Neural cell (in vitro differentiated cells): Measurements from ENCODE around the gene ARID3B. TPM values are rescaled to one million over a fixed set of nuclear protein-coding genes. Genes with fewer than 3 reads are reported as not detected.

Experiments used
- H2AFZ ChIP-seq: fragments of 200-600, 300-800 bp; sonication (generic), shearing (Covaris generic); 2 replicates; pipeline ENCODE4 v1.6.0; 2014; ENCODE audit warnings: low read depth, mild to moderate bottlenecking, antibody characterized with exemption, low read length, moderate library complexity
- H3F3A ChIP-seq: fragments of 200-600 bp; shearing (Covaris generic); 2 replicates; pipeline ENCODE4 v1.6.1; 2016; ENCODE audit warnings: mild to moderate bottlenecking, moderate library complexity, mixed read lengths, antibody characterized with exemption, low read length; ENCODE audit not compliant: insufficient read depth, poor library complexity, severe bottlenecking
- H3K27ac ChIP-seq: fragments of 200-600, 300-800 bp; sonication (generic), shearing (Covaris generic); 2 replicates; pipeline ENCODE4 v1.5.1; 2014; ENCODE audit warnings: mild to moderate bottlenecking, low read length, moderate library complexity
- H3K27me3 ChIP-seq: fragments of 300-800, 200-600 bp; sonication (generic), shearing (Covaris generic); 2 replicates; pipeline ENCODE4 v1.6.0; 2014; ENCODE audit warnings: mild to moderate bottlenecking, low read depth, low read length, moderate library complexity; ENCODE audit not compliant: insufficient read depth
- H3K36me3 ChIP-seq: fragments of 300-800, 200-600 bp; sonication (generic), shearing (Covaris generic); 2 replicates; pipeline ENCODE4 v1.5.1; 2014; ENCODE audit warnings: mild to moderate bottlenecking, antibody characterized with exemption, low read length, moderate library complexity; ENCODE audit not compliant: insufficient read depth
- H3K4me2 ChIP-seq: fragments of 300-800, 200-600 bp; sonication (generic), shearing (Covaris generic); 2 replicates; pipeline ENCODE4 v1.6.0; 2014; ENCODE audit warnings: mild to moderate bottlenecking, low read length
- H3K4me3 ChIP-seq: fragments of 300-800, 200-600 bp; sonication (generic), shearing (Covaris generic); 2 replicates; pipeline ENCODE4 v1.5.1; 2014; ENCODE audit warnings: mild to moderate bottlenecking, low read length, moderate library complexity
- H3K79me2 ChIP-seq: fragments of 200-600 bp; shearing (Covaris generic); replicated peaks from 2 replicates; pipeline ENCODE4 v1.6.0; 2014; ENCODE audit warnings: mild to moderate bottlenecking, low read length, moderate library complexity; ENCODE audit not compliant: insufficient read depth
- H3K9ac ChIP-seq: fragments of 300-800, 200-600 bp; sonication (generic), shearing (Covaris generic); 2 replicates; pipeline ENCODE4 v1.6.1; 2016; ENCODE audit warnings: mild to moderate bottlenecking, low read length, mixed read lengths
- H3K9me2 ChIP-seq: fragments of 200-600 bp; shearing (Covaris generic); 2 replicates; pipeline ENCODE4 v1.6.1; 2016; ENCODE audit warnings: mild to moderate bottlenecking, low read length, mixed read lengths; ENCODE audit not compliant: insufficient read depth
- H3K9me3 ChIP-seq: fragments of 200-600, 300-800 bp; sonication (generic), shearing (Covaris generic); 2 replicates; pipeline ENCODE4 v1.6.1; 2016; ENCODE audit warnings: mild to moderate bottlenecking, mixed run types, low read length, moderate library complexity, mixed read lengths
- H4K20me1 ChIP-seq: fragments of 200-600 bp; shearing (Covaris generic); 2 replicates; pipeline ENCODE4 v1.6.1; 2016; ENCODE audit warnings: mild to moderate bottlenecking, mixed run types; ENCODE audit not compliant: insufficient read depth
- CTCF ChIP-seq: fragments of 450-650 bp; IDR thresholded peaks from 2 replicates; pipeline ENCODE4 v1.5.1; 2014; ENCODE audit warnings: antibody characterized with exemption, mild to moderate bottlenecking, moderate library complexity; ENCODE audit not compliant: poor library complexity, severe bottlenecking
- EP300 ChIP-seq: fragments of 450-650 bp; conservative IDR thresholded peaks from 2 replicates; pipeline ENCODE4 v1.6.1; 2014; ENCODE audit warnings: antibody characterized with exemption, mild to moderate bottlenecking, moderate library complexity; ENCODE audit not compliant: poor library complexity, severe bottlenecking
- EZH2 ChIP-seq: fragments of 200-600, 300-800 bp; shearing (Covaris generic), sonication (generic); IDR thresholded peaks from 2 replicates; pipeline ENCODE4 v1.6.1; 2014; ENCODE audit warnings: antibody characterized with exemption, low read length, borderline replicate concordance, mild to moderate bottlenecking; ENCODE audit not compliant: insufficient read depth, poor library complexity, severe bottlenecking
- MXI1 ChIP-seq: fragments of 450-650 bp; conservative IDR thresholded peaks from 2 replicates; pipeline ENCODE4 v1.6.1; 2014; ENCODE audit warnings: antibody characterized with exemption, mild to moderate bottlenecking; ENCODE audit not compliant: poor library complexity, severe bottlenecking
- POLR2AphosphoS5 ChIP-seq: IDR thresholded peaks from 2 replicates; pipeline ENCODE4 v1.6.1; 2012
- RAD21 ChIP-seq: fragments of 450-650 bp; conservative IDR thresholded peaks from 2 replicates; pipeline ENCODE4 v1.6.1; 2014; ENCODE audit warnings: antibody characterized with exemption, mild to moderate bottlenecking, moderate library complexity
- REST ChIP-seq: IDR thresholded peaks from 2 replicates; pipeline ENCODE4 v1.6.1; 2012; ENCODE audit warnings: borderline replicate concordance
- SMC3 ChIP-seq: fragments of 450-650 bp; conservative IDR thresholded peaks from 2 replicates; pipeline ENCODE4 v1.6.1; 2014; ENCODE audit warnings: antibody characterized with exemption, mild to moderate bottlenecking, moderate library complexity; ENCODE audit not compliant: poor library complexity
- TAF1 ChIP-seq: IDR thresholded peaks from 2 replicates; pipeline ENCODE4 v1.6.1; 2012; ENCODE audit warnings: low read depth
- polyA plus RNA-seq: library from polyadenylated mRNA; depleted of rRNA; stranded (reverse); fragments of >200 nt; gene quantifications from 2 replicates; pipeline ENCODE4 v1.2.3, GENCODE V29; 2014

Gene ARID3B
- polyA plus RNA-seq, 1 donor from 2014 or later: 11.2 TPM

GRCh38 chr15:74599156-74599555, 58.1 kb downstream of the ARID3B start (continued):
- no peak for TF ChIP-seq POLR2AphosphoS5

GRCh38 chr15:74603026-74603788, 62.2 kb downstream of the ARID3B start:
- H3K27ac ChIP-seq: no peak overlapping the region
- no peaks in the 10 kb centered on the region for H3K9me2 ChIP-seq
- no peak overlapping the region for H3K4me2 ChIP-seq
- no peaks in the 10 kb centered on the region for H3K79me2 ChIP-seq
- H3K4me3 ChIP-seq: no peak overlapping the region
- H3K36me3 ChIP-seq: no peaks in the 10 kb centered on the region
- H3K9ac ChIP-seq: no peak overlapping the region
- no peaks in the 10 kb centered on the region for H4K20me1 ChIP-seq
- H3K9me3 ChIP-seq: no peaks in the 10 kb centered on the region
- no peaks in the 10 kb centered on the region for H3K27me3 ChIP-seq
- H2AFZ ChIP-seq: no peak overlapping the region
- TF ChIP-seq EZH2 (no peak), CTCF (no peak), RAD21 (no peak)
- H3F3A ChIP-seq: no peaks in the 10 kb centered on the region

- no peak for TF ChIP-seq MXI1
- TF ChIP-seq RAD21: no peak
- TF ChIP-seq CTCF: no peak
- no peak for TF ChIP-seq EP300
- TF ChIP-seq EZH2: no peak
- no peak for TF ChIP-seq REST
- TF ChIP-seq SMC3: no peak
- TF ChIP-seq TAF1: no peak
- no peak for TF ChIP-seq POLR2AphosphoS5
- Histone ChIP-seq H3K79me2 (no peaks in the 10 kb centered on the region), H3K27ac (no peak overlapping the region), H3K36me3 (no peaks in the 10 kb centered on the region), H3K4me2 (no peak overlapping the region), H3K9me3 (no peaks in the 10 kb centered on the region), H4K20me1 (no peaks in the 10 kb centered on the region), H2AFZ (no peak overlapping the region), H3K27me3 (no peaks in the 10 kb centered on the region), H3K9me2 (no peaks in the 10 kb centered on the region), H3K4me3 (no peak overlapping the region), H3F3A (no peaks in the 10 kb centered on the region), H3K9ac (no peak overlapping the region)
These were observed 63.0 kb downstream of the ARID3B start for GRCh38 chr15:74603789-74604705.
